Breast epithelium (tissue), 4 donors: ENCODE data around the gene COL8A1. TPM values are rescaled to one million over a fixed set of nuclear protein-coding genes. Genes with fewer than 3 reads are reported as not detected.

ENCODE experiments used
- DNase-seq, 2 donors: peaks; one replicate each; pipeline ENCODE4 v3.0.0-alpha.2; 2019; ENCODE audit warnings: low spot score in 2 of 2
- H3K27ac ChIP-seq, 2 donors: fragments of 200-600 bp; sonication (generic) in 1 of 2; one replicate each; pipeline ENCODE4 v1.5.1; 2016 to 2019; ENCODE audit warnings: mild to moderate bottlenecking in 1 of 2
- H3K27me3 ChIP-seq, 2 donors: fragments of 200-600 bp; sonication (generic) in 1 of 2; one replicate each; pipeline versions ENCODE4 v1.5.1 to v1.6.0; 2017 to 2019; ENCODE audit warnings: control low read depth in 1 of 2, mild to moderate bottlenecking in 1 of 2
- H3K36me3 ChIP-seq: fragments of 200-600 bp; one replicate; pipeline ENCODE4 v1.5.1; 2019
- H3K4me1 ChIP-seq, 2 donors: fragments of 200-600 bp; sonication (generic); one replicate each; pipeline ENCODE4 v1.5.1; 2016 to 2019; ENCODE audit warnings: control low read depth in 1 of 2
- H3K4me3 ChIP-seq, 3 donors: fragments of 200-600 bp; sonication (generic); 1 replicate in 2 of 3; 2 replicates in 1 of 3; pipeline ENCODE4 v1.5.1; 2016 to 2019; ENCODE audit warnings: mild to moderate bottlenecking in 3 of 3, moderate library complexity in 2 of 3
- H3K9me3 ChIP-seq, 2 donors: fragments of 200-600 bp; sonication (generic) in 1 of 2; one replicate each; pipeline ENCODE4 v1.5.1; 2016 to 2019; ENCODE audit warnings: control low read depth in 1 of 2
- CTCF ChIP-seq, 3 donors: fragments of 450-650 bp; IDR thresholded peaks; one replicate each; pipeline ENCODE4 v1.5.1; 2016 to 2017; ENCODE audit warnings: antibody characterized with exemption in 3 of 3, mild to moderate bottlenecking in 3 of 3, moderate library complexity in 3 of 3
- POLR2A ChIP-seq: fragments of 450-650 bp; IDR thresholded peaks from one replicate; pipeline ENCODE4 v1.6.1; 2016; ENCODE audit warnings: antibody characterized with exemption, mild to moderate bottlenecking, moderate library complexity
- POLR2AphosphoS5 ChIP-seq, 3 donors: sonication (generic); formaldehyde crosslinking; IDR thresholded peaks; one replicate each; pipeline ENCODE4 v1.6.1; 2017; ENCODE audit warnings: antibody characterized with exemption in 3 of 3
- intact Hi-C: fragments of 100-400 bp; cut with DNase I; formaldehyde crosslinking; loops from one replicate; pipeline ENCODE4 v1.15.1; 2023; ENCODE audit warnings: low total_unique reads
- total RNA-seq, 3 donors: library from RNA; depleted of rRNA; stranded (reverse); fragments of >200 nt; gene quantifications; one replicate each; pipeline ENCODE4 v1.1.0, GENCODE V29; 2016

Gene COL8A1
- total RNA-seq, 3 donors from 2014 or later: 9.2 to 43.6 (median 13.6) TPM

GRCh38 chr3:99668044-99668443, 29.6 kb downstream of the COL8A1 start:
- TF ChIP-seq CTCF (IDR thresholded peaks at IDR 0.05): no peak
- no peak for TF ChIP-seq POLR2AphosphoS5 (IDR thresholded peaks at IDR 0.05)
- no peak for TF ChIP-seq POLR2A
- Histone ChIP-seq H3K4me1 (no peaks in the 10 kb centered on the region), H3K27me3 (peaks cover 0 to 7% of the 10 kb centered on the region in 2 donors), H3K36me3 (no peaks in the 10 kb centered on the region), H3K9me3 (no peaks in the 10 kb centered on the region), H3K4me3 (no peak overlapping the region), H3K27ac (no peak overlapping the region)
- intact Hi-C loops: no loop called here
- DNase-seq: no peak

- intact Hi-C loops: no loop called here
- Histone ChIP-seq H3K36me3 (no peaks in the 10 kb centered on the region), H3K4me3 (no peak overlapping the region), H3K9me3 (no peaks in the 10 kb centered on the region), H3K4me1 (no peaks in the 10 kb centered on the region), H3K27me3 (peaks cover 0 to 4% of the 10 kb centered on the region in 2 donors), H3K27ac (no peak overlapping the region)
- DNase-seq: no peak
- TF ChIP-seq POLR2AphosphoS5 (IDR thresholded peaks at IDR 0.05) (no peak), POLR2A (no peak), CTCF (IDR thresholded peaks at IDR 0.05) (no peak)
These were observed 31.6 kb downstream of the COL8A1 start for GRCh38 chr3:99669879-99670555.

GRCh38 chr3:99670556-99670950, 32.2 kb downstream of the COL8A1 start:
- Histone ChIP-seq H3K36me3 (no peaks in the 10 kb centered on the region), H3K9me3 (no peaks in the 10 kb centered on the region), H3K4me3 (no peak overlapping the region), H3K4me1 (no peaks in the 10 kb centered on the region), H3K27ac (no peak overlapping the region), H3K27me3 (no peaks in the 10 kb centered on the region)
- TF ChIP-seq CTCF (IDR thresholded peaks at IDR 0.05) (no peak), POLR2AphosphoS5 (IDR thresholded peaks at IDR 0.05) (no peak), POLR2A (no peak)
- DNase-seq: no peak
- intact Hi-C loops: no loop called here

- Histone ChIP-seq H3K27ac (no peak overlapping the region), H3K36me3 (no peaks in the 10 kb centered on the region)
- intact Hi-C loops: no loop called here
These were observed 35.8 kb downstream of the COL8A1 start for GRCh38 chr3:99674086-99674789.

More at GRCh38 chr3:99674086-99674789, 35.8 kb downstream of the COL8A1 start:
- no peaks in the 10 kb centered on the region for H3K9me3 ChIP-seq
- no peak for TF ChIP-seq CTCF (IDR thresholded peaks at IDR 0.05)
- no peak for TF ChIP-seq POLR2AphosphoS5 (IDR thresholded peaks at IDR 0.05)
- TF ChIP-seq POLR2A: no peak
- H3K4me1 ChIP-seq: peaks cover 0 to 7% of the 10 kb centered on the region in 2 donors
- DNase-seq: peak in 1 of 2 donors; percentile 40
- H3K4me3 ChIP-seq: no peak overlapping the region
- no peaks in the 10 kb centered on the region for H3K27me3 ChIP-seq
